CD4-positive, alpha-beta T cell treated with Interleukin-6 for 4 hours (primary cell): Measurements from ENCODE around the gene CIROP.

Source experiments
- DNase-seq: peaks from one replicate; pipeline ENCODE4 v3.0.0-alpha.2; 2020; ENCODE audit warnings: mixed read lengths

Gene CIROP

GRCh38 chr14:23066368-23066767, 38.4 kb downstream of the CIROP start:
- no peak for DNase-seq

GRCh38 chr14:23063601-23064000, 41.2 kb downstream of the CIROP start:
- DNase-seq, result no peak

- no peak for DNase-seq
Observed at GRCh38 chr14:23062002-23062401, 42.8 kb downstream of the CIROP start.

GRCh38 chr14:23060536-23061260, 44.1 kb downstream of the CIROP start:
- DNase-seq, result no peak

- DNase-seq, result no peak
Observed at GRCh38 chr14:23058654-23059504, 45.9 kb downstream of the CIROP start.

- DNase-seq, result peak; percentile 93
Observed at GRCh38 chr14:23057757-23058653, 46.8 kb downstream of the CIROP start.

GRCh38 chr14:23056956-23057756, 47.6 kb downstream of the CIROP start, which contains the start of gene CDH24:
TSS of gene CDH24 (minus strand) at chr14:23057520. CDS start at chr14:23055733, 1,787 bp downstream.
- peak; percentile 82 for DNase-seq

GRCh38 chr14:23056145-23056955, 48.4 kb downstream of the CIROP start:
- DNase-seq, result peak; percentile 79

- no peak for DNase-seq
Observed at GRCh38 chr14:23055621-23056144, 49.1 kb downstream of the CIROP start.

- DNase-seq, result no peak
Observed at GRCh38 chr14:23055147-23055550, 49.6 kb downstream of the CIROP start.

- peak; percentile 54 for DNase-seq
Observed at GRCh38 chr14:23054000-23054811, 50.6 kb downstream of the CIROP start.

- no peak for DNase-seq
Observed at GRCh38 chr14:23053426-23053825, 51.4 kb downstream of the CIROP start.

- DNase-seq, result no peak
Observed at GRCh38 chr14:23052671-23053070, 52.1 kb downstream of the CIROP start.

- no peak for DNase-seq
Observed at GRCh38 chr14:23052182-23052623, 52.6 kb downstream of the CIROP start.

GRCh38 chr14:23051141-23052057, 53.4 kb downstream of the CIROP start:
- DNase-seq, result no peak
